GM21381 (cell line): ENCODE measurements around the gene HAUS6.
"Not testable (repeated sequence)": the region's sequence is repeated elsewhere in the genome, so short reads cannot be mapped to it uniquely, and the experiment has no call there.

ENCODE experiments used
- ATAC-seq: cut with Tn5 transposase; IDR thresholded peaks from one replicate; pipeline ENCODE4 v1.9.1; 2021; ENCODE audit warnings: mild to moderate bottlenecking, moderate library complexity; ENCODE audit not compliant: unreplicated experiment

The HAUS6 gene

DNA sequence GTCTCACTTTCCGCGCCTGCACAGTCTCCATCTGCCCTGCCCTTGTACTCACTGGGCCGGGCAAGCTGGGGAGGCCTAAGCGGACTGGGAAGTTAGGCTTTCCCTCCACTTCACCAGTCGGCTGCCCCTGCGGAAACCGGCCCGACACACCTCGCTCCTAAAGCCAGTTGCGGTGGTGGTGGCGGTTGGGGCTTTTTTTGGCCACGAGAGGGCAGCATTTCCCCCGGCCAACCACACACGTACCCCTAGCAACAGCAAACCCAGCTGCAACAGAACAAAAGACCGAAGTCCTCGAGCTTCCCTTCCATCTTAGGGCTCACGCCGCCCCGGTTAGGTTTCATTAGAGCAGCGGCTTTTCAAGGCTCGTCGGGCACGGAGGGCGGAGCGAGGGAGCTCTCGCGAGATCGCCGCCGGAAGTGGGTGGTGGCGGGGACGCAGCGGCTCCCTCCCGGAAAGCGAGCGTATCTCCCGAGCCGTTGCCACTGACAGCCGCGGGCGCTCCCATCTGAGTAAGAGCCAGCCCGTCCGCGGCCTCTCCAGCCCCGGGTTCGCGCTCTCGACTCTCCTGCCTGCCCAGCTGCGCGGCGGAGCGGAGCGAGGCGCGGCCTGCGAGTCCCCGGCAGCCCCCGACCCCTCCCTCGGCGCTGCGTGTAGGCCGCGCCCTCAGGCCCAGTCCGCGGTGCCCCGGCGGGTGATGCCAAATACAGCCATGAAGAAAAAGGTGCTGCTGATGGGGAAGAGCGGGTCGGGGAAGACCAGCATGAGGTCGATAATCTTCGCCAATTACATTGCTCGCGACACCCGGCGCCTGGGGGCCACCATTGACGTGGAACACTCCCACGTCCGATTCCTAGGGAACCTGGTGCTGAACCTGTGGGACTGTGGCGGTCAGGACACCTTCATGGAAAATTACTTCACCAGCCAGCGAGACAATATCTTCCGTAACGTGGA lies 53.5 kb downstream of the HAUS6 start, which contains the start of gene RRAGA:
RRAGA (plus strand) TSS at position 462 of the 951 bp plus-strand sequence; CDS start at position 695, 233 bp downstream.
- ATAC-seq = peak; percentile 87

DNA sequence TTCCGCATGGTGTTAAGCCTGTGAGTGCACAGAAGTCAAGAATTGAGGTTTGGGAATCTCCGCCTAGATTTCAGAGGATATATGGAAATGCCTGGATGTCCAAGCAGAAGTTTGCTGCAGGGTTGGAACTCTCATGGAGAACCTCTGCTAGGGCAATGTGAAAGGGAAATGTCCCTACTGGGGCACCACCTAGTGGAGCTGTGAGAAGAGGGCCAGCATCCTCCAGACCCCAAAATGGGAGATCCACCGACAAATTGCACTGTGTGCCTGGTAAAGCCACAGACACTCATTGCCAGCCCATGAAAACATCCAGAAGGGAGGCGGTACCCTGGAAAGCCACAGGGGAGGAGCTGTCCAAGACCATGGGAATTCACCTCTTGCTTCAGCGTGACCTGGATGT lies 66.1 kb downstream of the HAUS6 start:
- no peak for ATAC-seq

DNA sequence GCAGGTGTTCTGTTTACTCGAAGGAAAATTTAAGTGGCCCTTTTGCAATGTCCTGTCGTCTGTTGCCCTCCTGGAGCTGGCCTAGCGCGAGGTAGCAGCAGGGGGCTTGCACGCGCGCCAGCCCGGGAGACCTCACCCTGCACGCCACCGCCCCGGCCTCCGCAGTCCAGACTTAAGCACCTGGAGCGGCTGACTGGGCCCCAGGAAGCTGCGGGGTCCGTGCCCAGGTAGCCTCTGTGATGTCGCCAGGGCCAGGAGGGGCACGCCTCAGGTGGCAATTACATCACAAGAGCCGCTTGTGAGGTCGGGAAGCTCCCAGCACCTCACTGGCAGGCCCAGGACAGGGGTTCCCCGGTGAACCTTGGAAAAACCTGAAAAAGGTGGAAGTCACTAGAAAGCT lies 69.7 kb downstream of the HAUS6 start, which contains the start of gene SAXO1:
SAXO1 (minus strand) TSS at position 195 of the 400 bp plus-strand sequence. CDS start 301 bp downstream, outside the sequence.
- no peak for ATAC-seq

DNA sequence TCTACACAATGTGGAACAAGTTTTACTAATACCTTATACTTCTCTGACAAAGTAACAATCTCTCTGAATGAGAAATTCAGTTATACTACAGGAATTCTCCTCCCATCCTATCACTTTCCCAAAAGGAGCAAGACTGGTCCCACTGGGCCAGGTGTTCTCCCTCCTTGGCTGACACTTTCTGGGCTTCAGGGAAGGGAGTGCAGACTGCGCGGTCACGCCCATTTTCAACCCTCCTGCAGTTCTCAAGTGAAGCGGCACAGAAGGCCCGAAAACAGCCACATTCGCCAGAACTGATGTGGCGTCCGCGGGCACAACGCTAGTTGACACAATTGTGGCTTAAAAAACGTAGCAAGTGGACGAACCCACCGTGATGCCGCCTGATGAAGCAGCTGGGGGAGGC lies 70.3 kb downstream of the HAUS6 start:
- no peak for ATAC-seq

DNA sequence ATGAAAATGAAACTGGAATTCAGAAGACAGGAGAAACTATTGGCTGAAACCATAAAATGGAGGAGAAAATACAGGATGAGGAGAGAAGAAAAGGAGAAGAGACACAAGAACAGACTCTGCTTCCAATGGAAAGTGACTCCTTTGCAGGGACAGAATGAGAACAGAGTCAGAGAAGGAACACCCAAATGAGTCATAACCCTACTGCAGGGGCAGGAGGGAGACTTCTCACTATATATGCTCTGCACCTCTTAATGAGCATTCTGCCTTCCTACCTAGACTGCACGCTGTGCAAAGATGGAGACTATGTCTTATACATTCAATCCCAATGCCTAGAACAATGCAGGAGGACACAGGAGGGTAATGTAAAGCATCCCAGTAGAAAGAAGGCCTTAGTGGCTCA lies 71.8 kb downstream of the HAUS6 start:
- peak; percentile 48 for ATAC-seq

DNA sequence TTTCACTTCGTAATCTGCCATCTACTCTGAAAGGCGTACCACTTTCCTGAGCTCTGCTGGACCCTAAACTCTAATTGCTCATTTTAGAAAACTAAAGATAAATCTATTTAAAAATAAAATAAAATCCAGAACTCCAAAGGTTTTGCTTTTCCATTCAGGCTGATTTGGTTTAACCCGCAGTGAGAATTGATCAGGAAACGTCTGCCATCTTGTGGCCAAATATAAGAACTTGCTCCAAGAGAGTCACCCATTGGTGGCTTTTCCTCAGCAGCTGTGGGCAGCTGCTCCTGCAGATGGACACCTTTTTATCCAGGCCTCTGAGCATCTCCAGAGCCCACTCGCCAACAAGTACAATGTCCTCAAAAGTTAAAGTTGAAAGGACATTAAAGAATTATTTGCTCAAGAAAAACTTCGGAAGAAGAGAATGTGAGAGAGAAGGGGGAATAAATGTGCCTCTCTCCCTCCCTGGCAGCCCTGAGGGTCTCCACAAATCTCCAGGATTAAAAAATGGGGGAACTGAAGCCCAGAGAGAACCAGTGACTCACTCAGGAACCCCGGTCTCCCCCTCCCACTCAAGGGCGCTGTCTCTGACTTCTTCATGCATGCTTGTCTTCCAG lies 73.8 kb downstream of the HAUS6 start:
- ATAC-seq = peak; percentile 62

DNA sequence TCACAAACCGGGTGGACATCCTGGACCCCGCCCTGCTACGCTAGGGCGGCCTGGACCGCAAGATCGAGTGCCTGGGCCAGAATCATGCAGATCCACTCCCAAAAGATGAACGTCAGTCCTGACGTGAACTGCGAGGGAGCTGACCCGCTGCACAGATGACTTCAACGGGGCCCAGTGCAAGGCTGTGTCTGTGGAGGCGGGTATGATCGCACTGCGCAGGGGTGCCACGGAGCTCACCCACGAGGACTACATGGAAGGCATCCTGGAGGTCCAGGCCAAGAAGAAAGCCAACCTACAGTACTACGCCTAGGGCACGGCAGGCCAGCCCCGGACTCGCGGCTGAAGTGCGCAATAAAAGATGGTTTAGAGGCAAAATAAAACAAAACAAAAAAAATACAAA lies 74.9 kb downstream of the HAUS6 start:
- ATAC-seq = no peak

DNA sequence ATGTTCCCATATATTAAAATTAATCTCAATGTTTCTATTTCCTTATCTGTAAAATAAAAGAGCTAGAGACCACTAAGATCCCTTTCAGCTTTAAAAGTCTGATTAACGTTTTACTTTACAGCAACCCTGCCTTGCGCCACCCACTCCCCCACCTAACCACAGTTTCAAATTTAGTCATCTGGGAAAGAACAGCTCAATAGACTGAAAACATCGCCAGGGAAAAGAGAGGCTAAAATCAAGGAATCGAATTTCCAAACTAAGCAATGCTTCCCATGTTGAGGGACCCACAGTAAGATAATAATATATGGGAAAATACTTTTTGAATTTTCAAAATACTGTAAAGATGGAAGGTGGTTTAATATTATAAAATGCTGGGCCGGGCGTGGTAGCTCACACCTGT lies 76.3 kb downstream of the HAUS6 start:
- ATAC-seq = no peak

DNA sequence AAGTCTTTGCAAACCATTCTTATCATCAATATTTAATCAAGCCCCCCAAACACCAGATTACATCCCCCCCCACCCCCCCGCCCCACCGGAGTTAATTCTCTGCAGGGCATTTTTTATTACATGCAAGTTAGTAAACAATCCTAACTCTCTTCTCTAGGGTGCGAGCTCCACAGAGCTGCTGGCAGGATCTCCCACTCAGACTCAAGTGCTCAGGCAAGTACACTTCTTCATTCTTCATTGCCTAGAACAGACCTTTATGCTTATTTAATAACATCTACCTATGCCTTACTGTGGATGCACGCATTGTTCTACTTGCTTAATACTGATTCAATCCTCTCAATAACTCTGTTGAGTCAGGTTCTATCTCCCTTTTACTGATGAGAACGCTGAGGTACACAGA lies 79.6 kb downstream of the HAUS6 start:
- ATAC-seq = no peak

DNA sequence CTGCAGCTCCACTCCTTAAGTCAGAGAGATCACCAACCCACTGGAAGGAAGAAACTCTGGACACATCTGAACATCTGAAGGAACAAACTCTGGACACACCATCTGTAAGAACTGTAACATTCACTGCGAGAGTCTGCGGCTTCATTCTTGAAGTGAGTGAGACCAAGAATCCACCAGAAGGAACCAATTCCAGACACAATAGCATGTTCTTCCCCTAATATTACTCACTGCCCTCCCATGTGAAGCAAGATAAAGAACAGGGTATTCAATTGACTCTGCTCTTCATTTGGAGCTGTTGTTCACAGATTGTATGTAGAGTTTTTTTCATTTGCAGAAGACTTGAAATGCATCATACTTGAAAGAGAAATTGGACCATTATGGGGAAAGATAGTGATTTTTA lies 80.5 kb downstream of the HAUS6 start:
- ATAC-seq = no peak

DNA sequence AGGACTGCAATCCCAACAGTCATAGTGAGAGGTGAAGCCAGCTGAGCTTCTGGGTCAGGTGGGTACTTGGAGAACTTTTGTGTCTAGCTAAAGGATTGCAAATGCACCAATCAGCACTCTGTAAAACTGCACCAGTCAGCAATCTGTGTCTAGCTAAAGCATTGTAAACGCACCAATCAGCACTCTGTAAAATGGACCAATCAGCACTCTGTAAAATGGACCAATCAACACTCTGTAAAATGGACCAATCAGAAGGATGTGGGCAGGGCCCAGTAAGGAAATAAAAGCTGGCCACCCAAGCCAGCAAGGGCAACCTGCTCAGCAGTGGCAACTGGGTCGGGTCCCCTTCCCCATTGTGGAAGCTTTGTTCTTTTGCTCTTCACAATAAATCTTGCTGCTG lies 81.1 kb downstream of the HAUS6 start:
- ATAC-seq = not testable (repeated sequence)

DNA sequence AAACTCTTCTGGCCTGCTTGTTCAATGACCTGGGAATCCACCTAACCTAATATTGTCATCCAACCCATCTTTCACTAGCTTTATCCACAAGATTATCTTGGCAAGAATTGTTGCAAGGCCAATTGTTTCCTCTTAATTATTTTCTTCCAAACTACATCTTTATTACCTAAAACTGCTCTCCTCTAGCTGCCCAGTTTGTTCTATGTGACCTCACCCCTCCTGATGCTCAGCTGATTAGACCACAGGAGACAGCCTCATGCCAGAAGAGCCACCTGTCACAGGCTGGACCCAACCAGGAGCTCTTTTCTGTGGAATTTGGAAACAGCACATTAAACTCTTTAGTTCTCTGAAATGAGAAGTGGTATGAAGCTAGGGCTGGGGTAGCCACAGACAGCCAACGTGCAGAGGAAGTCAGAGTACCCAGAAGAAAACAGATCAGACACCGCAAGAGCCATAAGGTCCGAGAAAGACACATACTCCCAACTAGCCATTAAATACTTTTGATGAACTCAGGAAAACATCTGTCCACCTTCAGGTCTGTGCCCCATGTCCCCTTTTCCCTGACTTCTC lies 81.7 kb downstream of the HAUS6 start:
- no peak for ATAC-seq

DNA sequence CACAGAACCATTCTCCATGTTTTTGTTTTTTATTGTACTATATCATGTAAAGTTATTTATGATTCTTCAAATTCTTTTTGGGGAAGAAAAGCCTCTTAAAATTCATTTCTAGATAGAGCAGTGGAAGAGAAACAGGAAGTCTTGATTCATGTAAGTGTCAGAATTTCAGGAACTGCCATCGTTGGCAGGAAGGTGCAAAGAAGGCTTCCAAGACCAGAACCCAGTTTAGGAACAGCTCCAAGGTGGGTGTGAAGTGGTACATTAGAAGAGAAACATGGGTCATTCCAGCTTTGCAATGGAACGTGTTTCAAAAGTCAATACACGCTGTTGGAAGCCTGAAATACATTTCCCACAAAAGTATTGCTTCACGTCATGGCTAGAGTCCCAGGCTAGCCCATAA lies 84.5 kb downstream of the HAUS6 start:
- no peak for ATAC-seq

DNA sequence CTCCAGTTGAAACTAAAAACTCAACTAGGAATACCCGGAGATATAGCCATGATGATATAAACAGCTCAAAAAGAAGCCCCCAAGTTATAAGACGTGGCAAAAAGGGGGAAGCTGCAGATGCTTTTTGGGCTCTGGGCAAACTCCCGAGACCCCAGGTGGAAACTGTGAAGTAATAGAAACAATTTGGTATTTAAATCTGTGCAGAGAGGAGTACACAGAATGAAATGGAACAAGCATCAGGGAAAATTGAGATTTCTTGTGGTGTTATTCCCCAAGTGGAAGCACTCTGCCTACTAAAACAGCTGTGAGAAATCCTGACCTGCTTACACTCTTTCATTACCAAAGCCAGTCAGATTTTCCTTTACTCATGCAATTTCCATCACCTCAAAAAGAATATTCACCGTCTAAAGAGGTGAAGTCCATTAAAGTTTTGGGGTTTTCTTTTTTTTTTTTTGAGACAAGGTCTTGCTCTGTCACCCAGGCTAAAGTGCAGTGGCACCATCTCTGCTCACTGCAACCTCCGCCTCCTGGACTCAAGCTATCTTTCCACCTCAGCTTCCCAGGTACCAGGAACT lies 93.2 kb downstream of the HAUS6 start:
- no peak for ATAC-seq
